SK-N-MC (cell line): ENCODE data around the gene IFIT1B.

Source experiments
- EZH2 ChIP-seq: fragments of 200-600 bp; sonication (generic); IDR thresholded peaks from one replicate; pipeline ENCODE4 v1.6.1; 2017; ENCODE audit warnings: antibody characterized with exemption
- FOXP2 ChIP-seq: optimal IDR thresholded peaks from 2 replicates; pipeline ENCODE3; 2011; ENCODE audit warnings: mild to moderate bottlenecking, moderate library complexity; ENCODE audit not compliant: insufficient read depth; ENCODE audit errors: extremely low read length, control extremely low read depth
- POLR2AphosphoS5 ChIP-seq: IDR thresholded peaks from 2 replicates; pipeline ENCODE4 v1.6.1; 2012; ENCODE audit warnings: mild to moderate bottlenecking, low read depth, low read length, borderline replicate concordance

GRCh38 chr10:89344156-89344555 is 33.7 kb upstream of the IFIT1B start:
- TF ChIP-seq POLR2AphosphoS5 (no peak), EZH2 (no peak), FOXP2 (no peak)
